ENCODE measurements around the gene COQ10A. TPM values are rescaled to one million over a fixed set of nuclear protein-coding genes. Genes with fewer than 3 reads are reported as not detected.
"Not testable (repeated sequence)": the region's sequence is repeated elsewhere in the genome, so short reads cannot be mapped to it uniquely, and the experiment has no call there.

Gene COQ10A
- total RNA-seq, 5 donors from 2014 or later (not counting 1 experiment from before 2014, with no cell fraction given) = 29.9 to 38.4 (median 31.9) TPM

DNA sequence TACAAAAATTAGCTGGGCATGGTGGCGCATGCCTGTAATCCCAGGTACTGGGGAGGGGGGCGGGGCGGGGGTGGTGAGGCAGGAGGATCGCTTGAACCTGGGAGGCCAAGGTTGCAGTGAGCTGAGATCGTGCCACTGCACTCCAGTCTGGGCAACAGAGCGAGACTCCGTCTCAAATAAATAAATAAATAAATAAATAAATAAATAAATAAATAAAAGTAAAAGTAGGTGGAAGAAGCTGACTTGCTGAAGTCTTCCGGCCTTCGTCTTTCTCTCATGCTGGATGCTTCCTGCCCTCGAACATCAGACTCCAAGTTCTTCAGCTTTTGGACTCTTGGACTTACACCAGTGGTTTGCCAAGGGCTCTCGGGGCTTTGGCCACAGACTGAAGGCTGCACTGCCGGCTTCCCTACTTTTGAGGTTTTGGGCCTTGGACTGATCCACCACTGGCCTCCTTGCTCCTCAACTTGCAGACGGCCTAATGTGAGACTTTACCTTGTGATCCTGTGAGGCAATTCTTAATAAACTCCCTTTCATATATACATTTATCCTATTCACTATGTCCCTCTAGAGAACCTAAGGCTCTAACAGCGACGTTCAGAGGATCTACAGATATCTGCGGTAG lies 562 bp upstream of the COQ10A start:
- H3K36me3 ChIP-seq (ENCODE audit: control insufficient read depth in 2 of 2, extremely low read depth in 1 of 2, insufficient read depth in 1 of 2, low read length in 1 of 2) = peaks cover 0 to 17% of the 10 kb centered on the region in 2 donors
- peak overlapping the region; percentile 97 for H3K27ac Mint-ChIP-seq
- peaks cover 18 to 21% (median 21%) of the 10 kb centered on the region in 3 donors for H3K4me1 Mint-ChIP-seq
- not testable (repeated sequence) for H3K36me3 Mint-ChIP-seq; DNase-seq; H3K9me3 ChIP-seq; H3K9me3 Mint-ChIP-seq; H3K27me3 Mint-ChIP-seq; H3K27me3 ChIP-seq (replicated peaks in 1 of 2; ENCODE audit: control insufficient read depth in 2 of 2, extremely low read depth in 1 of 2, insufficient read depth in 2 of 2, low read length in 1 of 2); ATAC-seq (replicated peaks in 1 of 4)
- whole genome bisulfite sequencing (ENCODE audit: insufficient coverage) = 39% methylated on average over 9 of the region's 16 CpGs
- CTCF ChIA-PET = interaction anchor here (0.6 to 2.5 kb wide), 12 partner anchors 8 to 1400 kb away, joined by 3 to 13 read pairs (median 3); partner anchors contain the start of genes ANKRD52 (in 1 of the 2), CS (in 1 of the 2), ESYT1 (in 1 of the 2) and PA2G4 (in 1 of the 2)
- H3K4me3 ChIP-seq (ENCODE audit: control insufficient read depth in 1 of 2, extremely low read depth in 1 of 2, low read length in 1 of 2) = peak overlapping the region; percentile 63 to 91
- POLR2A ChIA-PET = interaction anchor here in 1 of 2 donors (0.5 to 1.0 kb wide), 4 partner anchors 8 to 193 kb away, joined by 3 to 4 read pairs (median 3); partner anchors contain the start of genes ANKRD52 and RPL41
- peak overlapping the region; percentile 83 to 89 (median 89) for H3K4me3 Mint-ChIP-seq
- H3K4me1 ChIP-seq (ENCODE audit: control insufficient read depth in 1 of 2, extremely low read depth in 1 of 2, insufficient read depth in 2 of 2, low read length in 2 of 2) = peaks cover 5 to 19% of the 10 kb centered on the region in 2 experiments
- H3K27ac ChIP-seq (ENCODE audit: low read length) = peak overlapping the region; percentile 94

DNA sequence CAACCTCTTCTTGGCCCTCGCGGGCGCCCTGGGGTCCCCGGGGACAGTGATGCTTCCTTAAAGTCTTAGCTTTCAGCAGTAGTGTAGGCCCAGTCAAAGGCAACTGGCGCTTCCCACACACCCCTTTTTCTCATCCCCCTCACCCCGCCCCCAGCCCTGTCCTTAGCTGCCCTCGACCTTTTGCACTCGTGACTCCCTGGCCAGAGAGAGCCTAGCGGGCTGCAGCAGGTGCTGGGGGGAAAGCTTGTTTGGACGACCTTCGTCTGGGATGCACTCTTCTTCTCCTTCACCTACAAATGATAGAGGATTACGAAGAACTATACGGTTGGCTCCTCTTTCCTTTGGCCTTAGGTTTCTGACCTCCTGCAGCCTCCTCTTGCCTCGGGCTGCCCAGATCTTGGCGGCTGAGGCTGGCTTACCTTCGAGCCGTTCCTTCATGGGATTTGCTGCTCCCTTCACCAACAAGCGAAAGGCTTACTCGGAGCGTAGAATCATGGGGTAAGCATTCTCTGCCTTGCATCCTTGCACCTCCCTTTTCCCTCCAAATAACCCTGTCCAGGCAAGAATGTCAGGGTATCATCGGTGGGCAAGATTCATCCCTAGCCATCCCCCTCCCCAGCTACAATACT lies 815 bp downstream of the COQ10A start:
- CTCF ChIA-PET = interaction anchor here (0.6 to 2.5 kb wide), 10 partner anchors 9 to 500 kb away, joined by 3 to 13 read pairs (median 3); partner anchors contain the start of genes ANKRD52 (in 1 of the 2), PA2G4 (in 1 of the 2), RNF41 (in 1 of the 2) and SMARCC2 (in 1 of the 2)
- peak overlapping the region; percentile 94 for H3K27ac ChIP-seq (ENCODE audit: low read length)
- no peaks in the 10 kb centered on the region for H3K27me3 ChIP-seq (replicated peaks in 1 of 2; ENCODE audit: control insufficient read depth in 2 of 2, extremely low read depth in 1 of 2, insufficient read depth in 2 of 2, low read length in 1 of 2)
- peaks cover 13% of the 10 kb centered on the region for H3K36me3 Mint-ChIP-seq
- peaks cover 5 to 19% of the 10 kb centered on the region in 2 experiments for H3K4me1 ChIP-seq (ENCODE audit: control insufficient read depth in 1 of 2, extremely low read depth in 1 of 2, insufficient read depth in 2 of 2, low read length in 2 of 2)
- no peaks in the 10 kb centered on the region for H3K27me3 Mint-ChIP-seq
- DNase-seq (peak in 1 of 35 experiments; percentile 12), ATAC-seq (replicated peaks in 1 of 4) (no peak)
- POLR2A ChIA-PET = interaction anchor here in 1 of 2 donors (0.6 to 1.1 kb wide), 3 partner anchors 11 to 486 kb away, joined by 3 to 4 read pairs (median 3); no protein-coding TSS in a partner anchor
- no peaks in the 10 kb centered on the region for H3K9me3 ChIP-seq
- H3K9me3 Mint-ChIP-seq = no peaks in the 10 kb centered on the region
- peaks cover 0 to 25% of the 10 kb centered on the region in 2 donors for H3K36me3 ChIP-seq (ENCODE audit: control insufficient read depth in 2 of 2, extremely low read depth in 1 of 2, insufficient read depth in 1 of 2, low read length in 1 of 2)
- H3K27ac Mint-ChIP-seq = peak overlapping the region; percentile 64 to 74
- peaks cover 17 to 21% (median 21%) of the 10 kb centered on the region in 3 donors for H3K4me1 Mint-ChIP-seq
- H3K4me3 Mint-ChIP-seq = peak overlapping the region; percentile 71 to 89 (median 89)
- peak overlapping the region; percentile 63 to 91 for H3K4me3 ChIP-seq (ENCODE audit: control insufficient read depth in 1 of 2, extremely low read depth in 1 of 2, low read length in 1 of 2)
- WGBS (ENCODE audit: insufficient coverage) = 82% methylated on average over 9 of the region's 21 CpGs

DNA sequence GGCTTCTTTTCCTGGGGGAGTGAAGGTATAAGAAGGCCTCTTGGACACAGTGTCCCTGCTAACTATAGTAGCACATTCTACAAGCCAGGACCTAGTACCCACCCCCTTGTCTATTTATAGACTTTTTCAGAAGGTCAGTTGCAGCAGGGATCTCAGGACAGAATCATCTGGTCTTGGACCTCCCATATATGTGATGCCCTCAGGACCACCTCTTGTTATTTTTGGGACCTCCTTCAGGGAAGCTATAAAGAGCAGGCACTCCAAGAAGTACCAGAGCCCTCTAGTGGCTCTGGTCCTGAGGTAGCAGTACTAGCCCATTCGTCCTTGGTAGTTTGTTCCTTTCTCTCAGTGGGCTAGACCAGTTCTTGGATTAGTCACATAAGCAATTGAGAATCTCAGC lies 4.3 kb downstream of the COQ10A start:
- Histone ChIP-seq H3K4me3 (ENCODE audit: control insufficient read depth in 1 of 2, extremely low read depth in 1 of 2, low read length in 1 of 2) (no peak overlapping the region), H3K9me3 (no peaks in the 10 kb centered on the region), H3K27ac (ENCODE audit: low read length) (no peak overlapping the region), H3K4me1 (ENCODE audit: control insufficient read depth in 1 of 2, extremely low read depth in 1 of 2, insufficient read depth in 2 of 2, low read length in 2 of 2) (peaks cover 5 to 14% of the 10 kb centered on the region in 2 experiments), H3K36me3 (ENCODE audit: control insufficient read depth in 2 of 2, extremely low read depth in 1 of 2, insufficient read depth in 1 of 2, low read length in 1 of 2) (peaks cover 25 to 56% of the 10 kb centered on the region in 2 donors), H3K27me3 (replicated peaks in 1 of 2; ENCODE audit: control insufficient read depth in 2 of 2, extremely low read depth in 1 of 2, insufficient read depth in 2 of 2, low read length in 1 of 2) (no peaks in the 10 kb centered on the region)
- no CpG with 5 or more reads among the region's 1 CpG for WGBS (ENCODE audit: insufficient coverage)
- Mint-ChIP-seq H3K4me3 (no peak overlapping the region), H3K36me3 (peaks cover 37% of the 10 kb centered on the region), H3K27ac (no peak overlapping the region), H3K27me3 (no peaks in the 10 kb centered on the region), H3K9me3 (no peaks in the 10 kb centered on the region), H3K4me1 (peaks cover 15 to 21% (median 18%) of the 10 kb centered on the region in 3 donors)
- ChIA-PET CTCF (no interaction called here), POLR2A (no interaction called here)
- DNase-seq (peak in 1 of 35 experiments; percentile 33), ATAC-seq (replicated peaks in 1 of 4) (no peak)

DNA sequence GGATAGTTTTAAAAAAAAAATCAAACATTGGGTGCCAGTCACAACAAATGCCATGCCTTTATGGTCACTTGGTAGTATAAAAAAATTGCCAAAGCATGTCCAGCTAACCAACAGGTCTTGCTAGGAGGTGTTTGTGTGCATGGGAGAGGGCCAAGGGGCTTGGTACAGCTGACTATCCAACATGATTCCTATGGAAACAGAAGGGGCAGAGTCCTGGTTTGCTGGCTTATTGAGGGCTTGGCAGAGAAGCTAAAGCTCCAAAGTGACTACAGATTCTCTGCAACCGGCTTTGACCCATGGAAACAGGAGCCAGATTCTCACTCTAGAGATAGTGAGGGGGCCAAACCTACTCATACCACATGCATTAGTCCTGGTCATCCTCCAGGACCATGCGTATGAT lies 5.7 kb downstream of the COQ10A start:
- peak overlapping the region in 1 of 2 donors; percentile 59 for H3K27ac Mint-ChIP-seq
- peaks cover 25 to 60% of the 10 kb centered on the region in 2 donors for H3K36me3 ChIP-seq (ENCODE audit: control insufficient read depth in 2 of 2, extremely low read depth in 1 of 2, insufficient read depth in 1 of 2, low read length in 1 of 2)

DNA sequence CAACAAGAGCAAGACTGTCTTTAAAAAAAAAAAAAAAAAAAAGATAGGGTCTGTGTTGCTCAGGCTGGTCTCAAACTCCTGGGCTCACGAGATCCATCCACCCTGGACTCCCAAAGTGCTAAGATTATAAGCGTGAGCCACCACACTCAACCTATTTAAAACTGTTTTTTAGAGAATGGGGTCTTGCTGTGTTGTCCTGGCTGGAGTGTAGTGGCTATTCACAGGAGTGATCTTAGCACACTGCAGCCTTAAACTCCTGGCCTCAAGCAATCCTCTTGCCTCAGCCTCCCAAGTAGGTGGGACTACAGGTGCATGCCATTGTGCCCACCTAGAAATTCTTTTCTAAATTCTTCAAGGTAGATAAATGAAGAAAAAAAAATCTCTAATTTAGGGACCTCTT lies 7.6 kb downstream of the COQ10A start:
- WGBS (ENCODE audit: insufficient coverage) = no CpG with 5 or more reads among the region's 2 CpGs
- Mint-ChIP-seq H3K4me3 (no peak overlapping the region), H3K9me3 (no peaks in the 10 kb centered on the region), H3K27me3 (no peaks in the 10 kb centered on the region), H3K4me1 (no peaks in the 10 kb centered on the region), H3K36me3 (peaks cover 45% of the 10 kb centered on the region), H3K27ac (no peak overlapping the region)
- H3K9me3 ChIP-seq = no peaks in the 10 kb centered on the region
- DNase-seq (no peak), ATAC-seq (replicated peaks in 1 of 4) (no peak)
- H3K4me3 ChIP-seq (ENCODE audit: control insufficient read depth in 1 of 2, extremely low read depth in 1 of 2, low read length in 1 of 2) = no peak overlapping the region
- no peak overlapping the region for H3K27ac ChIP-seq (ENCODE audit: low read length)
- H3K27me3 ChIP-seq (replicated peaks in 1 of 2; ENCODE audit: control insufficient read depth in 2 of 2, extremely low read depth in 1 of 2, insufficient read depth in 2 of 2, low read length in 1 of 2) = no peaks in the 10 kb centered on the region
- peaks cover 25 to 77% of the 10 kb centered on the region in 2 donors for H3K36me3 ChIP-seq (ENCODE audit: control insufficient read depth in 2 of 2, extremely low read depth in 1 of 2, insufficient read depth in 1 of 2, low read length in 1 of 2)
- no peaks in the 10 kb centered on the region for H3K4me1 ChIP-seq (ENCODE audit: control insufficient read depth in 1 of 2, extremely low read depth in 1 of 2, insufficient read depth in 2 of 2, low read length in 2 of 2)
- POLR2A ChIA-PET = no interaction called here
- CTCF ChIA-PET = interaction anchor here in 1 of 2 donors (0.6 kb wide), 1 partner anchor 21 kb away, joined by 7 read pairs; no protein-coding TSS in a partner anchor

More for the DNA sequence above, 5.7 kb downstream of the COQ10A start:
- POLR2A ChIA-PET; H3K4me1 ChIP-seq (ENCODE audit: control insufficient read depth in 1 of 2, extremely low read depth in 1 of 2, insufficient read depth in 2 of 2, low read length in 2 of 2); ATAC-seq (replicated peaks in 1 of 4); H3K27me3 Mint-ChIP-seq; H3K4me1 Mint-ChIP-seq; H3K4me3 Mint-ChIP-seq; DNase-seq; H3K9me3 ChIP-seq; CTCF ChIA-PET; H3K4me3 ChIP-seq (ENCODE audit: control insufficient read depth in 1 of 2, extremely low read depth in 1 of 2, low read length in 1 of 2); H3K27me3 ChIP-seq (replicated peaks in 1 of 2; ENCODE audit: control insufficient read depth in 2 of 2, extremely low read depth in 1 of 2, insufficient read depth in 2 of 2, low read length in 1 of 2); H3K27ac ChIP-seq (ENCODE audit: low read length); H3K9me3 Mint-ChIP-seq: not testable (repeated sequence)
- WGBS (ENCODE audit: insufficient coverage) = no CpG with 5 or more reads among the region's 2 CpGs
- peaks cover 40% of the 10 kb centered on the region for H3K36me3 Mint-ChIP-seq

DNA sequence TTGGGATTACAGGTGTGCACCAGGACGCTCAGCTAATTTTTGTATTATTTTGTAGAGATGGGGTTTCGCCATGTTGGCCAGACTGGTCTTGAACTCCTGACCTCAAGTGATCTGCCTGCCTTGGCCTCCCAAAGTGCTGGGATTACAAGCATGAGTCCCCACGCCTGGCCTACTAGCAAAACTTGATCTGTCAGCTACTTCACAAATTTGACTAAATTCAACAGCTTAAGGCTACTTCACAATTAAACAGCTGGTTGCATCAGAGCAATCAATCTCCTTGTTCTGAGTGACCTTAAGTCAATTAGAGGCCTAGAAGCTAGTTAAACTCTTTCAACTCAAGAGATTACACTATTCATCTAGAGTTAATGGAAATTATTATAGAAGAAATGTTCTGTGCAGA lies 12.2 kb downstream of the COQ10A start:
- Mint-ChIP-seq H3K27me3 (no peaks in the 10 kb centered on the region), H3K36me3 (peaks cover 49% of the 10 kb centered on the region), H3K4me1 (no peaks in the 10 kb centered on the region), H3K27ac (no peak overlapping the region), H3K4me3 (no peak overlapping the region), H3K9me3 (no peaks in the 10 kb centered on the region)
- Histone ChIP-seq H3K27ac (ENCODE audit: low read length) (no peak overlapping the region), H3K27me3 (replicated peaks in 1 of 2; ENCODE audit: control insufficient read depth in 2 of 2, extremely low read depth in 1 of 2, insufficient read depth in 2 of 2, low read length in 1 of 2) (no peaks in the 10 kb centered on the region), H3K36me3 (ENCODE audit: control insufficient read depth in 2 of 2, extremely low read depth in 1 of 2, insufficient read depth in 1 of 2, low read length in 1 of 2) (peaks cover 34 to 77% of the 10 kb centered on the region in 2 donors), H3K4me3 (ENCODE audit: control insufficient read depth in 1 of 2, extremely low read depth in 1 of 2, low read length in 1 of 2) (no peak overlapping the region), H3K9me3 (no peaks in the 10 kb centered on the region), H3K4me1 (ENCODE audit: control insufficient read depth in 1 of 2, extremely low read depth in 1 of 2, insufficient read depth in 2 of 2, low read length in 2 of 2) (no peaks in the 10 kb centered on the region)
- ChIA-PET POLR2A (interaction anchor here in 1 of 2 donors (0.6 kb wide), 2 partner anchors 24 to 31 kb away, joined by 3 to 4 read pairs; no protein-coding TSS in a partner anchor), CTCF (interaction anchor here (0.5 to 1.1 kb wide), 2 partner anchors 10 to 182 kb away, joined by 4 read pairs; no protein-coding TSS in a partner anchor)
- ATAC-seq (replicated peaks in 1 of 4) (no peak), DNase-seq (no peak)
- WGBS (ENCODE audit: insufficient coverage) = 90% methylated on average over 1 of the region's 3 CpGs
